Measurements from ENCODE around the gene PCDH7. TPM values are rescaled to one million over a fixed set of nuclear protein-coding genes. Genes with fewer than 3 reads are reported as not detected.

PCDH7 gene
- total RNA-seq, 4 donors from 2014 or later = 0.94 to 1.3 (median 1.2) TPM

GRCh38 chr4:30717208-30718020, 2.8 kb upstream of the PCDH7 start:
- TF ChIP-seq CTCF (IDR thresholded peaks at IDR 0.05; ENCODE audit: low read depth) = no peak

DNA sequence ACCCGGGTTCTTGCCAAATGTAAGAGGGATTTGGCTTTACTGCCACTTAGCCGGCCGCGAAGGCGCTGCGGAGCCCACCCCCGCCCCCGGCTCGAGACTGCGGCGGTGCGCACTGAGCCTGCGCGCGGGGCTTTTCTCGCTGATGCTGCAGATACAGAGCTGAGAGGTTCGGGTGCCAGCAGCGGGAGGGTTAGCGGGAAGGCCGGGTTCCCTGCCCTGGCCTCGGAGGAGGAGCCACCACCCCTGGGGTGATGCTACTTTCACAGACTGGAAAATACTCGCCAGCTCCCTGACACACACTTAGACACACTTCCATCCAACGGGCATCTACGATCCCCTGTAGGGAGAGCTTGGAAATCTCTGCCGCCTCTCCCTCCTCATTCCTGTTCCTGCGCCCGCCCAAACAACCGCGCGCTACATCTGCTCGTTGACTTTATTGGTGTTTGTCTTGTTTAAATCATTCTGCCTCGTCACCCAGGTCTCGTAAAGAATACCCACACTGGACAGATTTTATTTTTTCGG, 2.1 kb upstream of the PCDH7 start:
- no peak for TF ChIP-seq CTCF (IDR thresholded peaks at IDR 0.05; ENCODE audit: low read depth)

DNA sequence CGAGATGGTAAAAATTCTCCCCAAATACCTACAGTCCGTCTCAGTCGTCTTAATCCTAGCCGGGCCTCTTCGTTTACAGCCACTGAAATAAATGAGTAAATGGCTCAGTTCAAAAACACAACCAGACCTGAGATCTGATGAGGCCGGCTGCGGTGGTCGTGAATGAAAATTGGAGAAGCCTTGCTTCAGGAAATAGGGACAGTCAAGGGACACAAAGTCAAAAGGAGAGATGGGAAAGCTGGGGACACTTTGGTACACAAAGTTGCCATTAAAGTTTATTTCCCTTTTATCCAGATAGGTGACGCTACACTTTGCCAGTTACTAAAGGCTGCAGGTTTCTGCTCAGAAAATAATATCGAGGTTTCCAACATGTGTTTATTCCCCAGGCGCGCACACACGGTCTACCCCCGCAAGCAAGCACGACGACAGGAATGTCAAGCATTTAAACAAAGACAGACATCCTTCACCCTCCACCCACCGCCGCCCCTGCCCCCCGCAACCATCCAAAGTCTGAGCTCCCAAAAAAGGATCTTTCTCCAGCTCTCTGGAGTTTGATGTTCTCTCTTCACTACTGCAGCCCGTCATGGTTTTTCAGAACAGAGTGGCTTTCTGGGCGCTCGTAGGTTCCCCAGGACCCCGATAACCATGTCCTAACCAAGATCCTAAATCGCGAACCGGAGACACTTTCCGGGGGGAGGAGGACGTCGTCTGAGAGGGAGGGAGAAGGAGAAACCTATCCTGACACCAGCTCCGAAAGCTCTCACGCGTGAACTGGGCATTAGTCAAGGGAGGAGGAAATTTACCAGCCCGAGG, 1.3 kb upstream of the PCDH7 start:
- no peak for TF ChIP-seq CTCF (IDR thresholded peaks at IDR 0.05; ENCODE audit: low read depth)

- no peak for TF ChIP-seq CTCF (IDR thresholded peaks at IDR 0.05; ENCODE audit: low read depth)
Measured at GRCh38 chr4:30719454-30720020, 632 bp upstream of the PCDH7 start.

GRCh38 chr4:30720661-30721184, 554 bp downstream of the PCDH7 start:
- no peak for TF ChIP-seq CTCF (IDR thresholded peaks at IDR 0.05; ENCODE audit: low read depth)

GRCh38 chr4:30721185-30722091, 1.3 kb downstream of the PCDH7 start:
- no peak for TF ChIP-seq CTCF (IDR thresholded peaks at IDR 0.05; ENCODE audit: low read depth)

Data from subcutaneous adipose tissue (tissue), 4 donors.